Uterus (tissue), 4 donors: Measurements from ENCODE around the gene MED13L. TPM values are rescaled to one million over a fixed set of nuclear protein-coding genes. Genes with fewer than 3 reads are reported as not detected.
"Not testable (repeated sequence)": the region's sequence is repeated elsewhere in the genome, so short reads cannot be mapped to it uniquely, and the experiment has no call there.

Source experiments
- DNase-seq, 2 donors: peaks; one replicate each; pipeline ENCODE4 v3.0.0-alpha.2; 2019 to 2020
- H3K27ac ChIP-seq, 2 donors: fragments of 200-600 bp; sonication (generic); 1 replicate in 1 of 2; 2 replicates in 1 of 2; pipeline ENCODE4 v1.5.1; 2016 to 2018
- H3K27me3 ChIP-seq, 2 donors: fragments of 200-600 bp; sonication (generic); one replicate each; pipeline ENCODE4 v1.5.1; 2018 to 2019; ENCODE audit warnings: control low read depth in 1 of 2
- H3K36me3 ChIP-seq, 2 donors: fragments of 200-600 bp; sonication (generic); one replicate each; pipeline ENCODE4 v1.5.1; 2019; ENCODE audit warnings: control low read depth in 1 of 2
- H3K4me1 ChIP-seq, 2 donors: fragments of 200-600 bp; sonication (generic); one replicate each; pipeline ENCODE4 v1.5.1; 2018 to 2019; ENCODE audit warnings: control low read depth in 1 of 2
- H3K4me3 ChIP-seq, 2 donors: fragments of 200-600 bp; sonication (generic); 1 replicate in 1 of 2; 2 replicates in 1 of 2; pipeline ENCODE4 v1.5.1; 2018 to 2019; ENCODE audit warnings: mild to moderate bottlenecking in 1 of 2
- H3K9me3 ChIP-seq, 2 donors: fragments of 200-600 bp; sonication (generic); one replicate each; pipeline ENCODE4 v1.5.1; 2019; ENCODE audit warnings: control low read depth in 1 of 2
- POLR2A ChIP-seq, 2 donors: fragments of 450-650 bp; IDR thresholded peaks; one replicate each; pipeline ENCODE4 v1.6.1; 2016; ENCODE audit warnings: antibody characterized with exemption in 2 of 2, mild to moderate bottlenecking in 1 of 2, moderate library complexity in 1 of 2
- intact Hi-C: fragments of 100-400 bp; cut with DNase I; formaldehyde crosslinking; loops from one replicate; pipeline ENCODE4 v1.15.1; 2023; ENCODE audit warnings: low total_unique reads
- total RNA-seq, 4 donors: library from RNA; depleted of rRNA in 3 of 4; stranded (reverse); fragments of >200 nt in 3 of 4; gene quantifications; one replicate each; pipeline versions ENCODE4 v1.1.0 to v1.2.4, GENCODE V29; 2014 to 2023
- TF ChIP-seq, protein P1 (sequence below), 4 experiments: fragments of 200-600 bp in 2 of 4; fragments of 450-650 bp in 2 of 4; sonication (generic) in 2 of 4; IDR thresholded peaks; one replicate each; pipeline ENCODE4 v1.5.1; 2016 to 2019; ENCODE audit warnings: antibody characterized with exemption in 4 of 4, mild to moderate bottlenecking in 2 of 4, moderate library complexity in 1 of 4
- donor health status: DM: yes; HTN: yes; CAD: no.

Gene MED13L
- total RNA-seq, 4 donors from 2014 or later: 189 to 314 (median 254) TPM

- H3K36me3 ChIP-seq: no peaks in the 10 kb centered on the region
- intact Hi-C loops: no loop called here
- no peaks in the 10 kb centered on the region for H3K4me1 ChIP-seq
- no peak overlapping the region for H3K4me3 ChIP-seq
- H3K27me3 ChIP-seq: no peaks in the 10 kb centered on the region
- no peak overlapping the region for H3K27ac ChIP-seq
- DNase-seq: no peak
- H3K9me3 ChIP-seq: no peaks in the 10 kb centered on the region
- TF ChIP-seq POLR2A (IDR thresholded peaks at IDR 0.05): no peak
- TF ChIP-seq, protein P1, sequence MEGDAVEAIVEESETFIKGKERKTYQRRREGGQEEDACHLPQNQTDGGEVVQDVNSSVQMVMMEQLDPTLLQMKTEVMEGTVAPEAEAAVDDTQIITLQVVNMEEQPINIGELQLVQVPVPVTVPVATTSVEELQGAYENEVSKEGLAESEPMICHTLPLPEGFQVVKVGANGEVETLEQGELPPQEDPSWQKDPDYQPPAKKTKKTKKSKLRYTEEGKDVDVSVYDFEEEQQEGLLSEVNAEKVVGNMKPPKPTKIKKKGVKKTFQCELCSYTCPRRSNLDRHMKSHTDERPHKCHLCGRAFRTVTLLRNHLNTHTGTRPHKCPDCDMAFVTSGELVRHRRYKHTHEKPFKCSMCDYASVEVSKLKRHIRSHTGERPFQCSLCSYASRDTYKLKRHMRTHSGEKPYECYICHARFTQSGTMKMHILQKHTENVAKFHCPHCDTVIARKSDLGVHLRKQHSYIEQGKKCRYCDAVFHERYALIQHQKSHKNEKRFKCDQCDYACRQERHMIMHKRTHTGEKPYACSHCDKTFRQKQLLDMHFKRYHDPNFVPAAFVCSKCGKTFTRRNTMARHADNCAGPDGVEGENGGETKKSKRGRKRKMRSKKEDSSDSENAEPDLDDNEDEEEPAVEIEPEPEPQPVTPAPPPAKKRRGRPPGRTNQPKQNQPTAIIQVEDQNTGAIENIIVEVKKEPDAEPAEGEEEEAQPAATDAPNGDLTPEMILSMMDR (IDR thresholded peaks at IDR 0.05): no peak
Measured at GRCh38 chr12:115984616-115985015, 292.9 kb downstream of the MED13L start.

DNA sequence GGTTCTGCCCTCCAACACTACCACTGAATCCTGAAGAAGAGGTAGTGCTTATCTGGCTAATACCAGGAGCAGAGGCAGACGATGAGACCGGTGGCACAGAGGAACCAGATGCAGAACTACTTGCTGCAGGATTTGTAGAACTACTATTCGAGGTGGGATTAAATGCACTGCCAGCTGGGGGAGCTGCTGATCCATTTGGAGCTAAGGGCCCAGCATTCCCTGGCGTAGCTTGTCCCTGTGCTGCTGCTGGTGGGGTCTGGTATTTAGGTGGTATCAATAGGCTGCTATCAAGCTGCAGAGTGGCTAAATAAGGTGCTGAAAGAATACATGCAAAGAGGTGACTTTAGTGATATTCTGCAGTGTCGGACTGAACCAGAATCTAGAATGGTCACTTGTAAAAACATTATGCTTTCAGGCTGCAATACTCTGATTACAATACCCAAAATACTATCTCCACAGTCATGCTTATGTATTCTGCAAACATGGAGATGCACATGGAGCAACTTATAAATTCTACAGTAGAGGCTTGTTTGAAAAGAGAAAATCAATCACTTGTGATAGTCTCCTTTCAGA, 294.2 kb downstream of the MED13L start:
- TF ChIP-seq, protein P1 (IDR thresholded peaks at IDR 0.05): no peak
- TF ChIP-seq POLR2A (IDR thresholded peaks at IDR 0.05): no peak
- Histone ChIP-seq H3K9me3 (no peaks in the 10 kb centered on the region), H3K36me3 (no peaks in the 10 kb centered on the region), H3K4me1 (no peaks in the 10 kb centered on the region), H3K27me3 (no peaks in the 10 kb centered on the region), H3K27ac (no peak overlapping the region), H3K4me3 (no peak overlapping the region)
- intact Hi-C loops: no loop called here
- DNase-seq: no peak

DNA sequence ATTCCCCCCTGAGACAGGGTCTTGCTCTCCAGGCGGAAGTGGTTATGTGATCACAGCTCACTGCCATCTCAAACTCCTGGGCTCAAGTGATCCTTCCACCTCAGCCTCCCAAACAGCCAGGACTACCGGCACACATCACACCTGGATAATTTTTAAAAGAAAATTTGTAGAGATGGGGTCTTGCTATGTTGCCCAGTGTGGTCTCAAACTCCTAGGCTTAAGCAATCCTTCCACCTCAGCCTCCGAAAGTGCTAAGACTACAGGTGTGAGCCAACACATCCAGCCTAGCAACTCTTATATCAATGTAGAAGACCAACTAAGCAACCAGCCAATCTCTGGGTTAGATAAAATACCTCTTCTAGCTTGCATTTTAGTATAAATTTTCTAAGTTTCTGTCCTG, 297.2 kb downstream of the MED13L start:
- intact Hi-C loops: no loop called here
- H3K4me3 ChIP-seq: no peak overlapping the region
- no peaks in the 10 kb centered on the region for H3K36me3 ChIP-seq
- no peaks in the 10 kb centered on the region for H3K9me3 ChIP-seq
- H3K4me1 ChIP-seq: no peaks in the 10 kb centered on the region
- H3K27me3 ChIP-seq: no peaks in the 10 kb centered on the region
- no peak overlapping the region for H3K27ac ChIP-seq
- TF ChIP-seq, protein P1 (IDR thresholded peaks at IDR 0.05): no peak
- no peak for TF ChIP-seq POLR2A (IDR thresholded peaks at IDR 0.05)
- no peak for DNase-seq

GRCh38 chr12:115979851-115980250, 297.6 kb downstream of the MED13L start:
- H3K27me3 ChIP-seq: no peaks in the 10 kb centered on the region
- H3K9me3 ChIP-seq: no peaks in the 10 kb centered on the region
- intact Hi-C loops: no loop called here
- DNase-seq: no peak
- H3K27ac ChIP-seq: no peak overlapping the region
- H3K36me3 ChIP-seq: no peaks in the 10 kb centered on the region
- H3K4me3 ChIP-seq: no peak overlapping the region
- no peaks in the 10 kb centered on the region for H3K4me1 ChIP-seq
- TF ChIP-seq POLR2A (IDR thresholded peaks at IDR 0.05): no peak
- TF ChIP-seq, protein P1 (IDR thresholded peaks at IDR 0.05): no peak

DNA sequence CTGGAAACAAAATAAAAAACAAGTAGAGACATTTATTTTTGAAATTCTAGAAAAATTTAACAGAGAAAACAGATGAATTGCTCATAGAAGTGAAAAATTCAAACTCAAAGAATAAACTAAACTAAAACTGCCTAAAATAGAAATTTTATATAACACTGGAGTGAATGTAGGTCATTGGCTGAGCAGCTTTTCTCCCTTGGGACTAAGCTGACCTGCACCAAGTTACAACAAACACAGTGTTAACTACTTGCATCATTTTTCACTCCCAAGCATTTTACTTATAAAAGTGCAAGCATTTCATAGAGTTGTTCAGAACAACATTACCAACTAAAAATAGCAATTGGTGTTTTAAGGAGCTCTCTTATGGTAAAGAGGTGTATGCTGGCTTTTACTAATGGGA, 298.1 kb downstream of the MED13L start:
- H3K4me1 ChIP-seq: no peaks in the 10 kb centered on the region
- H3K9me3 ChIP-seq: no peaks in the 10 kb centered on the region
- no peak overlapping the region for H3K4me3 ChIP-seq
- no peak for DNase-seq
- H3K27ac ChIP-seq: peak overlapping the region in 1 of 2 donors; percentile 17
- intact Hi-C loops: no loop called here
- no peaks in the 10 kb centered on the region for H3K36me3 ChIP-seq
- H3K27me3 ChIP-seq: no peaks in the 10 kb centered on the region
- TF ChIP-seq POLR2A (IDR thresholded peaks at IDR 0.05): no peak
- TF ChIP-seq, protein P1 (IDR thresholded peaks at IDR 0.05): no peak

DNA sequence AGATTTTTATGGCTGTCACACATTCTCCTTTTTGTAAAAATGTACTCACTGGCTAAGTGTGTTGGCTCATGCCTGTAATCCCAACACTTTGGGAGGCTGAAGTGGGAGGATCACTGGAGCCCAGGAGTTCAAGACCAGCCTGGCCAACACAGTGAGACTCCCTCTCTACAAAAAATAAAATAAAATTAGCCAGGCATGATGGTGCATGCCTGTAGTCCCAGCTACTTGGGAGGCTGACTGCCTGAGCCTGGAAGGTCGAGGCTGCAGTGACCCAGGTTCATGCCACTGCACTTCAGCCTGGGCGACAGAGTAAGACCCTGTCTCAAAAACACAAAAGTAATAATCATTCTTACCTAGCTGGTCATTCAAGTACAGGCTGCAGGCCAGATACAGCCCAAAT, 300.7 kb downstream of the MED13L start:
- H3K36me3 ChIP-seq, H3K4me3 ChIP-seq, H3K4me1 ChIP-seq, DNase-seq, H3K9me3 ChIP-seq, H3K27me3 ChIP-seq, intact Hi-C loops, H3K27ac ChIP-seq: not testable (repeated sequence)
